Chondrocyte (in vitro differentiated cells): ENCODE measurements around the gene CYP39A1. TPM values are rescaled to one million over a fixed set of nuclear protein-coding genes. Genes with fewer than 3 reads are reported as not detected.
"Not testable (repeated sequence)": the region's sequence is repeated elsewhere in the genome, so short reads cannot be mapped to it uniquely, and the experiment has no call there.

Source experiments
- DNase-seq: peaks from one replicate; pipeline ENCODE4 v3.0.0; 2021; ENCODE audit warnings: mixed read lengths, low spot score
- H3K27ac Mint-ChIP-seq: one replicate; pipeline ENCODE4 v1.8.0; 2021; ENCODE audit warnings: mild to moderate bottlenecking, moderate library complexity, mixed read lengths; ENCODE audit not compliant: unreplicated experiment
- H3K27me3 Mint-ChIP-seq: 2 replicates; pipeline ENCODE4 v1.8.0; 2021; ENCODE audit warnings: low read depth, mixed read lengths
- H3K36me3 Mint-ChIP-seq: 2 replicates; pipeline ENCODE4 v1.8.0; 2021; ENCODE audit warnings: low read depth, mixed read lengths
- H3K4me1 Mint-ChIP-seq: 2 replicates; pipeline ENCODE4 v1.8.0; 2021; ENCODE audit warnings: low read depth, mild to moderate bottlenecking, mixed read lengths
- H3K4me3 Mint-ChIP-seq: one replicate; pipeline ENCODE4 v1.8.0; 2021; ENCODE audit warnings: mild to moderate bottlenecking, moderate library complexity, mixed read lengths; ENCODE audit not compliant: unreplicated experiment
- H3K9me3 Mint-ChIP-seq: 2 replicates; pipeline ENCODE4 v1.8.0; 2021; ENCODE audit warnings: low read depth, mixed read lengths
- total RNA-seq: library from RNA; stranded (reverse); gene quantifications from 3 replicates; pipeline ENCODE4 v1.2.1, GENCODE V29; 2021
- TF ChIP-seq, protein P1 (sequence below): fragments of 200-600 bp; sonication (generic); IDR thresholded peaks from 2 replicates; pipeline ENCODE4 v1.5.0; 2021; ENCODE audit warnings: antibody characterized with exemption, mild to moderate bottlenecking, moderate library complexity

Gene CYP39A1
- total RNA-seq, 1 donor from 2014 or later = 0.62 TPM

DNA sequence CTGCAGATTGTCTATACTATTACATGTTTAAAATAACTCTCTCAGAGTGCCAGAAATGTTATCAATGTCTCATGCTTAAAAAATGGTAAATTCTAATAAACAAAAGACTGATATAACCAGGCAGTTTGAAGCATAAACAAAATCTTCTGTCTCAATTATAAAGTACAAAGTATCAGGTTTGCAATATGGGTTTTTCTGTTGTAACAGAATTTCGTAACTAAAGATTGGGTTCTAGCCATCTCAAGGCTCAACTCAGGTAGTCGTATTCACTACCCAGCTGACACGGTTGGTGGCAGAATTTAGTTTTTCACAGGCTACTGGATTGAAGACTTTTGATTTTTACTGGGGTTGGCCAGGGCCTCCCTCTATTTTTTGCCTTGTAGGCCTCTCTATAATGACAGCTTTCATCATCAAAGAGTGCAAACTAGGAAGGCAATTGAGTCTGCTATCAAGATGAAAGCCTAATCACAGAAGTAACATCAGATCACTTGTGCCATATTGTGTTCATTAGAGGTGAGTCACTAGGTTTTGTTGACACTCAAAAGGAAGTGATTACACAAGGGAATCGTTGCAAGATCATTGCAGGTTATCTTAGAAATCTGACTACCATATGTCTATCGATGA is 3.6 kb downstream of the CYP39A1 start:
- Mint-ChIP-seq H3K4me1 (peaks cover 14% of the 10 kb centered on the region), H3K4me3 (no peak overlapping the region), H3K9me3 (peaks cover 7% of the 10 kb centered on the region), H3K36me3 (no peaks in the 10 kb centered on the region), H3K27me3 (peaks cover 9% of the 10 kb centered on the region), H3K27ac (no peak overlapping the region)
- no peak for DNase-seq
- TF ChIP-seq, protein P1, sequence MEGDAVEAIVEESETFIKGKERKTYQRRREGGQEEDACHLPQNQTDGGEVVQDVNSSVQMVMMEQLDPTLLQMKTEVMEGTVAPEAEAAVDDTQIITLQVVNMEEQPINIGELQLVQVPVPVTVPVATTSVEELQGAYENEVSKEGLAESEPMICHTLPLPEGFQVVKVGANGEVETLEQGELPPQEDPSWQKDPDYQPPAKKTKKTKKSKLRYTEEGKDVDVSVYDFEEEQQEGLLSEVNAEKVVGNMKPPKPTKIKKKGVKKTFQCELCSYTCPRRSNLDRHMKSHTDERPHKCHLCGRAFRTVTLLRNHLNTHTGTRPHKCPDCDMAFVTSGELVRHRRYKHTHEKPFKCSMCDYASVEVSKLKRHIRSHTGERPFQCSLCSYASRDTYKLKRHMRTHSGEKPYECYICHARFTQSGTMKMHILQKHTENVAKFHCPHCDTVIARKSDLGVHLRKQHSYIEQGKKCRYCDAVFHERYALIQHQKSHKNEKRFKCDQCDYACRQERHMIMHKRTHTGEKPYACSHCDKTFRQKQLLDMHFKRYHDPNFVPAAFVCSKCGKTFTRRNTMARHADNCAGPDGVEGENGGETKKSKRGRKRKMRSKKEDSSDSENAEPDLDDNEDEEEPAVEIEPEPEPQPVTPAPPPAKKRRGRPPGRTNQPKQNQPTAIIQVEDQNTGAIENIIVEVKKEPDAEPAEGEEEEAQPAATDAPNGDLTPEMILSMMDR = no peak

DNA sequence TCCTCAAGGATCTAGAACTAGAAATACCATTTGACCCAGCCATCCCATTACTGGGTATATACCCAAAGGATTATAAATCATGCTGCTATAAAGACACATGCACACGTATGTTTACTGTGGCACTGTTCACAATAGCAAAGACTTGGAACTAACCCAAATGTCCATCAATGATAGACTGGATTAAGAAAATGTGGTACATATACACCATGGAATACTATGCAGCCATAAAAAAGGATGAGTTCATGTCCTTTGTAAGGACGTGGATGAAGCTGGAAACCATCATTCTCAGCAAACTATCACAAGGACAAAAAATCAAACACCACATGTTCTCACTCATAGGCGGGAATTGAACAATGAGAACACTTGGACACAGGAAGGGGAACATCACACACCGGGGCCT is 4.5 kb downstream of the CYP39A1 start:
- not testable (repeated sequence) for H3K27ac Mint-ChIP-seq

DNA sequence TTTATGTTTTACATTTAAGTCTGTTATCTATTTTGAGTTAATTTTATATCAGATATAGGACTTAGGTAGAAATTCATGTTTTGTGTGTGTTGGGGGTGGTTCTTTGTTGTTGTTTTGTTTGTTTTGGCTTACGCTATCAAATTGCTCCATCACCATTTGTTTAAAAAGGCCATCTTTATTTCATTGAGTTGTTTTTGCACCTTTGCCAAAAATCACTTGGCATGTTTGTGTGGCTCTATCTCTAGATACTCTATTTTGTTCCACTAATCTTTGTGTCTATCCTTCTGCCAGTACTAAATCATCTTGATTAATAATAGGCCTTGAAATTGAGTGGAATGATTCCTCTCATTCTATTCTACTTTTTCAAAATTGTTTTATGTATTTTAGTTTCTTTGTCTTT is 7.4 kb downstream of the CYP39A1 start:
- H3K4me1 Mint-ChIP-seq = no peaks in the 10 kb centered on the region
- no peak overlapping the region for H3K4me3 Mint-ChIP-seq
- peaks cover 7% of the 10 kb centered on the region for H3K9me3 Mint-ChIP-seq
- no peak for DNase-seq
- no peaks in the 10 kb centered on the region for H3K27me3 Mint-ChIP-seq
- no peak overlapping the region for H3K27ac Mint-ChIP-seq
- no peaks in the 10 kb centered on the region for H3K36me3 Mint-ChIP-seq
- TF ChIP-seq, protein P1 = no peak

More for the DNA sequence above, 4.5 kb downstream of the CYP39A1 start:
- H3K36me3 Mint-ChIP-seq, H3K9me3 Mint-ChIP-seq, H3K4me1 Mint-ChIP-seq, H3K4me3 Mint-ChIP-seq, DNase-seq, H3K27me3 Mint-ChIP-seq: not testable (repeated sequence)

DNA sequence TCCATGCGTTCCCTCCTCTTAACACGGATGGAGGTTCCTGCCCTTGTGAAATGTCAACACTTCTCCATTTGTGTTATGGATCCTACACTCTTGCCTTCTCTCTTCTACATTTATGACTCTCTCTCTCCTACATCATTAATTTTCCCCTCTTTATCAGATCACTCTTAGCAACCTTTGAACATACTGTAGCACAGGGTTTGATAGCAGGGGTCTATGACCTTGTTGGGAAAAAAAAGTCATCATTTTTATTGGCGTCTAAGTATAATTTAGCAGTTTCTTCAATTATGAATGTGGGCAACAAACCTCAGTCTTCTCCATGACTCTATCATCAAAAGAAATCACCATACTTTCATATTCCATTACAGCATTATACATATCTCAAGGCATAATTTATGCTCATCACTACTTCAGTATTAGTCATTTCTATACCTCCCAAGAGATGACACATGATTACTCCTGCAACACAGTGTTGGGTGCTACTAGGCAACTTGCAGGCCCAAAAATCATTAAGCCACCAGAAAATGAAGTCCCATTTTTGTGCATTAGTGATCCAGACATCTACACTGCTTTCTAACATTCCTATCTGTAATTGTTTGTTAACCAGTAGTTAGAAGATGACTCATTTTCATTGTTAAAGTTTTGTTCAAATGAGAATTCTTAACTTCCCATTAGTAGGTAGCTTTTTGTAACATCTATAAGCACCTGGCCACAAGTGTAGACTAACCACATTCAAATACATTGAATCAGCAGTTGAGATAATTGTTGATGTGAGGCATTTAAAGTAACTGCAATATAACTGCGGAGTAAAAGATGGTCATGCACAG is 9.5 kb downstream of the CYP39A1 start:
- no peak for DNase-seq
- TF ChIP-seq, protein P1 = no peak
- H3K36me3 Mint-ChIP-seq = no peaks in the 10 kb centered on the region
- H3K9me3 Mint-ChIP-seq = peaks cover 7% of the 10 kb centered on the region
- H3K4me1 Mint-ChIP-seq = peaks cover 6% of the 10 kb centered on the region
- H3K27me3 Mint-ChIP-seq = no peaks in the 10 kb centered on the region
- no peak overlapping the region for H3K4me3 Mint-ChIP-seq
- no peak overlapping the region for H3K27ac Mint-ChIP-seq

DNA sequence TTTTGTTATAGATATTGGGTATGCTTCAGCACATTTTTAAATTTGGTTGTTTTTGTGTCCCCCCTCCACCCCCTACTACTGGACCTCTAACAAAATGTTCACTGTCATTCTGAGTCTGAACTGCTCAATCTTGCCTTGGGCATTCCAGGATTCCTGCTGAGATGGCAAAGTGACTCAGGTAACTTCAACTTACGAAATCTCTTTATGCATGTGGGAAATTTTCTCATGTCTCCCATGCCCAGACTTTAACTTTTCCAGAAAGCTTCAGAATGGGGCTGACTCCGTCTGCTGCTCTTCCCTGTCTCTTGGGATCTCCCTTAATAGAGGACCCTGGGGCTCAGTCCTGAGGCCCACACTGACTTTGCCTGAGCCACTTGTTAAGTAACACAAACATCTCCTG is 14.0 kb downstream of the CYP39A1 start:
- H3K27me3 Mint-ChIP-seq = no peaks in the 10 kb centered on the region
- H3K4me1 Mint-ChIP-seq = peaks cover 16% of the 10 kb centered on the region
- H3K27ac Mint-ChIP-seq = peak overlapping the region; percentile 57
- no peaks in the 10 kb centered on the region for H3K36me3 Mint-ChIP-seq
- H3K9me3 Mint-ChIP-seq = no peaks in the 10 kb centered on the region
- TF ChIP-seq, protein P1 = no peak
- DNase-seq = no peak
- H3K4me3 Mint-ChIP-seq = no peak overlapping the region
